ENCODE results near the gene DCTD.

The DCTD gene

GRCh38 chr4:182888891-182889290 is 28.3 kb downstream of the DCTD start:
- DNase-seq: no peak

GRCh38 chr4:182886768-182887167 is 30.4 kb downstream of the DCTD start:
- DNase-seq: no peak

- no peak for DNase-seq
Observed at GRCh38 chr4:182886205-182886604, 31.0 kb downstream of the DCTD start.

- no peak for DNase-seq
Observed at GRCh38 chr4:182885738-182886077, 31.5 kb downstream of the DCTD start.

GRCh38 chr4:182885022-182885737 is 32.0 kb downstream of the DCTD start:
- no peak for DNase-seq

GRCh38 chr4:182884040-182884439 is 33.1 kb downstream of the DCTD start:
- no peak for DNase-seq

GRCh38 chr4:182883351-182883750 is 33.8 kb downstream of the DCTD start:
- no peak for DNase-seq

GRCh38 chr4:182881914-182882313 is 35.3 kb downstream of the DCTD start:
- no peak for DNase-seq

- DNase-seq: no peak
Observed at GRCh38 chr4:182880387-182881356, 36.5 kb downstream of the DCTD start.

GRCh38 chr4:182879913-182880312 is 37.3 kb downstream of the DCTD start:
- no peak for DNase-seq

- DNase-seq: no peak
Observed at GRCh38 chr4:182878633-182879495, 38.3 kb downstream of the DCTD start.

- no peak for DNase-seq
Observed at GRCh38 chr4:182877326-182877883, 39.8 kb downstream of the DCTD start.

GRCh38 chr4:182876427-182876826 is 40.8 kb downstream of the DCTD start:
- DNase-seq: no peak

- no peak for DNase-seq
Observed at GRCh38 chr4:182875453-182876405, 41.5 kb downstream of the DCTD start.

GRCh38 chr4:182874797-182875345 is 42.3 kb downstream of the DCTD start:
- DNase-seq: no peak

GRCh38 chr4:182874304-182874751 is 42.9 kb downstream of the DCTD start:
- no peak for DNase-seq

- DNase-seq: no peak
Observed at GRCh38 chr4:182873726-182874125, 43.5 kb downstream of the DCTD start.

- DNase-seq: no peak
Observed at GRCh38 chr4:182873289-182873688, 43.9 kb downstream of the DCTD start.

- DNase-seq: no peak
Observed at GRCh38 chr4:182872886-182873285, 44.3 kb downstream of the DCTD start.

- DNase-seq: no peak
Observed at GRCh38 chr4:182871616-182872015, 45.6 kb downstream of the DCTD start.

GRCh38 chr4:182869697-182870096 is 47.5 kb downstream of the DCTD start:
- no peak for DNase-seq
